HepG2 (cell line): Measurements from ENCODE around the gene HIRA. TPM values are rescaled to one million over a fixed set of nuclear protein-coding genes. Genes with fewer than 3 reads are reported as not detected.

Experiments used
- MTF1 ChIP-seq: sonication (generic); formaldehyde crosslinking; IDR thresholded peaks from 2 replicates; pipeline ENCODE4 v1.5.0; 2020; ENCODE audit warnings: missing genetic modification reagents
- MXD4 ChIP-seq: IDR thresholded peaks from 2 replicates; pipeline ENCODE4 v1.6.1; 2016; ENCODE audit warnings: mild to moderate bottlenecking, missing biosample characterization, missing genetic modification reagents
- MYNN ChIP-seq: sonication (generic); formaldehyde crosslinking; IDR thresholded peaks from 2 replicates; pipeline ENCODE4 v1.4.0; 2020; ENCODE audit warnings: mild to moderate bottlenecking, low read depth, missing genetic modification reagents
- NONO ChIP-seq, 2 experiments: fragments of 450-650 bp in 1 of 2; sonication (generic) in 1 of 2; formaldehyde crosslinking in 1 of 2; IDR thresholded peaks in 1 of 2; conservative IDR thresholded peaks in 1 of 2; 2 replicates each; pipeline versions ENCODE4 v1.6.1 to v1.8.0; 2017 to 2022; ENCODE audit warnings: mild to moderate bottlenecking in 1 of 2, missing genetic modification reagents in 1 of 2, moderate library complexity in 1 of 2
- PHF21A ChIP-seq: sonication (generic); formaldehyde crosslinking; IDR thresholded peaks from 2 replicates; pipeline ENCODE4 v1.5.0; 2020; ENCODE audit warnings: mild to moderate bottlenecking, missing genetic modification reagents
- PITX1 ChIP-seq: sonication (generic); formaldehyde crosslinking; IDR thresholded peaks from 2 replicates; pipeline ENCODE4 v1.5.1; 2020; ENCODE audit warnings: mild to moderate bottlenecking, missing genetic modification reagents
- SNRNP70 ChIP-seq: fragments of 200-400 bp; formaldehyde crosslinking; IDR thresholded peaks from 2 replicates; pipeline ENCODE4 v1.6.1; 2017; ENCODE audit warnings: mild to moderate bottlenecking, low read depth, low read length, moderate library complexity
- ZBTB2 ChIP-seq: sonication (generic); formaldehyde crosslinking; IDR thresholded peaks from 2 replicates; pipeline ENCODE4 v1.8.0; 2022; ENCODE audit warnings: low read depth, missing genetic modification reagents
- ZFYVE20 ChIP-seq: sonication (generic); formaldehyde crosslinking; IDR thresholded peaks from 2 replicates; pipeline ENCODE4 v1.8.0; 2023; ENCODE audit warnings: low read depth, mild to moderate bottlenecking, moderate library complexity, missing genetic modification reagents, borderline replicate concordance
- ZNF225 ChIP-seq: sonication (generic); formaldehyde crosslinking; IDR thresholded peaks from 2 replicates; pipeline ENCODE4 v1.4.0; 2020; ENCODE audit warnings: mild to moderate bottlenecking, missing genetic modification reagents
- ZNF337 ChIP-seq: sonication (generic); formaldehyde crosslinking; IDR thresholded peaks from 2 replicates; pipeline ENCODE4 v1.5.1; 2020; ENCODE audit warnings: missing genetic modification reagents, low read depth, mild to moderate bottlenecking, borderline replicate concordance
- ZNF430 ChIP-seq: sonication (generic); formaldehyde crosslinking; IDR thresholded peaks from 2 replicates; pipeline ENCODE4 v1.9.0; 2021; ENCODE audit warnings: mild to moderate bottlenecking, missing genetic modification reagents
- ZNF619 ChIP-seq: sonication (generic); formaldehyde crosslinking; IDR thresholded peaks from 2 replicates; pipeline ENCODE4 v1.4.0; 2020; ENCODE audit warnings: mild to moderate bottlenecking, missing genetic modification reagents
- ZNF749 ChIP-seq: sonication (generic); formaldehyde crosslinking; IDR thresholded peaks from 2 replicates; pipeline ENCODE4 v1.8.0; 2022; ENCODE audit warnings: mild to moderate bottlenecking, missing genetic modification reagents, moderate library complexity, borderline replicate concordance
- ZNF777 ChIP-seq: sonication (generic); formaldehyde crosslinking; IDR thresholded peaks from 2 replicates; pipeline ENCODE4 v1.4.0; 2020; ENCODE audit warnings: missing genetic modification reagents
- ZXDC ChIP-seq: sonication (generic); formaldehyde crosslinking; IDR thresholded peaks from 2 replicates; pipeline ENCODE4 v1.5.0; 2020; ENCODE audit warnings: mild to moderate bottlenecking, missing genetic modification reagents
- polyA plus RNA-seq, 8 experiments: library from polyadenylated mRNA; depleted of rRNA in 3 of 8; stranded (reverse) in 7 of 8; unstranded in 1 of 8; fragments of >200 nt; fragmentation: Illumina TruSeq in 4 of 8; extraction: Trizol in 4 of 8; gene quantifications; 2 replicates each; pipeline versions ENCODE4 v1.2.1 to v1.2.3, GENCODE V29; 2011 to 2016; ENCODE audit warnings: low read depth in 4 of 8, missing spikeins in 1 of 8, mixed read lengths in 1 of 8; ENCODE audit not compliant: insufficient read depth in 1 of 8
- total RNA-seq, 5 experiments: library from RNA; depleted of rRNA; stranded (reverse); fragments of >200 nt; fragmentation: Illumina TruSeq; extraction: Trizol; gene quantifications; 2 replicates each; pipeline ENCODE4 v1.2.3, GENCODE V29; 2016; ENCODE audit warnings: low read depth in 1 of 5
- TF ChIP-seq, protein P1 (sequence below): sonication (generic); formaldehyde crosslinking; IDR thresholded peaks from 2 replicates; pipeline ENCODE4 v1.4.0; 2020; ENCODE audit warnings: missing genetic modification reagents
- TF ChIP-seq, protein P2 (sequence below): sonication (generic); formaldehyde crosslinking; IDR thresholded peaks from 2 replicates; pipeline ENCODE4 v1.5.0; 2020; ENCODE audit warnings: missing genetic modification reagents

Gene HIRA
- total and polyA plus RNA-seq, 2 of the 13 experiments (the other 11 are each of a cell fraction or from before 2014, with no cell fraction given) = 21.5 to 29.2 TPM

GRCh38 chr22:19448076-19448607 lies 16.6 kb upstream of the HIRA start (continued):
- TF ChIP-seq ZNF749 (no peak), ZBTB2 (CRISPR knock-in tag) (no peak), ZFYVE20 (CRISPR knock-in tag) (no peak), NONO (IDR thresholded peaks at IDR 0.05) (no peak), NONO (CRISPR knock-in tag; conservative IDR thresholded peaks at IDR 0.05) (peak; percentile 44; the same call in 1 of the 2 replicates), ZNF225 (CRISPR knock-in tag) (no peak), SNRNP70 (no peak), ZNF777 (CRISPR knock-in tag) (no peak), ZNF337 (0 out of 2 replicates have a peak, but pooled peaks have one; percentile 7), MYNN (CRISPR knock-in tag) (no peak), ZXDC (CRISPR knock-in tag) (0 out of 2 replicates have a peak, but pooled peaks have one; percentile 30), ZNF430 (no peak), PHF21A (CRISPR knock-in tag) (0 out of 2 replicates have a peak, but pooled peaks have one; percentile 12), MXD4 (no peak), ZNF619 (CRISPR knock-in tag) (0 out of 2 replicates have a peak, but pooled peaks have one; percentile 9), MTF1 (CRISPR knock-in tag) (no peak), PITX1 (CRISPR knock-in tag) (0 out of 2 replicates have a peak, but pooled peaks have one; percentile 18)
- TF ChIP-seq, protein P1, sequence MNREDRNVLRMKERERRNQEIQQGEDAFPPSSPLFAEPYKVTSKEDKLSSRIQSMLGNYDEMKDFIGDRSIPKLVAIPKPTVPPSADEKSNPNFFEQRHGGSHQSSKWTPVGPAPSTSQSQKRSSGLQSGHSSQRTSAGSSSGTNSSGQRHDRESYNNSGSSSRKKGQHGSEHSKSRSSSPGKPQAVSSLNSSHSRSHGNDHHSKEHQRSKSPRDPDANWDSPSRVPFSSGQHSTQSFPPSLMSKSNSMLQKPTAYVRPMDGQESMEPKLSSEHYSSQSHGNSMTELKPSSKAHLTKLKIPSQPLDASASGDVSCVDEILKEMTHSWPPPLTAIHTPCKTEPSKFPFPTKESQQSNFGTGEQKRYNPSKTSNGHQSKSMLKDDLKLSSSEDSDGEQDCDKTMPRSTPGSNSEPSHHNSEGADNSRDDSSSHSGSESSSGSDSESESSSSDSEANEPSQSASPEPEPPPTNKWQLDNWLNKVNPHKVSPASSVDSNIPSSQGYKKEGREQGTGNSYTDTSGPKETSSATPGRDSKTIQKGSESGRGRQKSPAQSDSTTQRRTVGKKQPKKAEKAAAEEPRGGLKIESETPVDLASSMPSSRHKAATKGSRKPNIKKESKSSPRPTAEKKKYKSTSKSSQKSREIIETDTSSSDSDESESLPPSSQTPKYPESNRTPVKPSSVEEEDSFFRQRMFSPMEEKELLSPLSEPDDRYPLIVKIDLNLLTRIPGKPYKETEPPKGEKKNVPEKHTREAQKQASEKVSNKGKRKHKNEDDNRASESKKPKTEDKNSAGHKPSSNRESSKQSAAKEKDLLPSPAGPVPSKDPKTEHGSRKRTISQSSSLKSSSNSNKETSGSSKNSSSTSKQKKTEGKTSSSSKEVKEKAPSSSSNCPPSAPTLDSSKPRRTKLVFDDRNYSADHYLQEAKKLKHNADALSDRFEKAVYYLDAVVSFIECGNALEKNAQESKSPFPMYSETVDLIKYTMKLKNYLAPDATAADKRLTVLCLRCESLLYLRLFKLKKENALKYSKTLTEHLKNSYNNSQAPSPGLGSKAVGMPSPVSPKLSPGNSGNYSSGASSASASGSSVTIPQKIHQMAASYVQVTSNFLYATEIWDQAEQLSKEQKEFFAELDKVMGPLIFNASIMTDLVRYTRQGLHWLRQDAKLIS (CRISPR knock-in tag) = no peak
- TF ChIP-seq, protein P2, sequence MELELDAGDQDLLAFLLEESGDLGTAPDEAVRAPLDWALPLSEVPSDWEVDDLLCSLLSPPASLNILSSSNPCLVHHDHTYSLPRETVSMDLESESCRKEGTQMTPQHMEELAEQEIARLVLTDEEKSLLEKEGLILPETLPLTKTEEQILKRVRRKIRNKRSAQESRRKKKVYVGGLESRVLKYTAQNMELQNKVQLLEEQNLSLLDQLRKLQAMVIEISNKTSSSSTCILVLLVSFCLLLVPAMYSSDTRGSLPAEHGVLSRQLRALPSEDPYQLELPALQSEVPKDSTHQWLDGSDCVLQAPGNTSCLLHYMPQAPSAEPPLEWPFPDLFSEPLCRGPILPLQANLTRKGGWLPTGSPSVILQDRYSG = no peak
